Activated naive CD4-positive, alpha-beta T cell treated with anti-CD3 and anti-CD28 coated beads for 36 hours (primary cell): ENCODE measurements around the gene FOXL1. TPM values are rescaled to one million over a fixed set of nuclear protein-coding genes. Genes with fewer than 3 reads are reported as not detected.

Experiments
- CTCF ChIA-PET: fragments of 350-600 bp; sonication (Branson Sonifier 250); formaldehyde crosslinking; loops from one replicate; lab custom pipeline; 2021; ENCODE audit warnings: antibody characterized with exemption; lab: Charles Lee
- DNase-seq: peaks from one replicate; pipeline ENCODE4 v3.0.0-alpha.2; 2020
- H3K27ac Mint-ChIP-seq: one replicate; pipeline ENCODE4 v1.8.0; 2021; ENCODE audit warnings: mild to moderate bottlenecking, mixed read lengths
- H3K27me3 Mint-ChIP-seq: one replicate; pipeline ENCODE4 v1.8.0; 2021; ENCODE audit warnings: low read depth, mixed read lengths
- H3K36me3 Mint-ChIP-seq: one replicate; pipeline ENCODE4 v1.8.0; 2021; ENCODE audit warnings: low read depth, mixed read lengths
- H3K4me1 Mint-ChIP-seq: one replicate; pipeline ENCODE4 v1.8.0; 2021; ENCODE audit warnings: low read depth, mixed read lengths
- H3K4me3 Mint-ChIP-seq: one replicate; pipeline ENCODE4 v1.8.0; 2021; ENCODE audit warnings: mild to moderate bottlenecking, moderate library complexity, mixed read lengths
- H3K9me3 Mint-ChIP-seq: one replicate; pipeline ENCODE4 v1.8.0; 2021; ENCODE audit warnings: mixed read lengths
- intact Hi-C: fragments of 100-400 bp; cut with micrococcal nuclease; formaldehyde crosslinking; loops from one replicate; pipeline ENCODE4 v1.15.1; 2023
- total RNA-seq, 2 experiments: library from RNA; stranded (reverse); gene quantifications; one replicate each; pipeline ENCODE4 v1.2.3, GENCODE V29; 2021

FOXL1 gene
- total RNA-seq, 2 experiments from 2014 or later, result not detected

DNA sequence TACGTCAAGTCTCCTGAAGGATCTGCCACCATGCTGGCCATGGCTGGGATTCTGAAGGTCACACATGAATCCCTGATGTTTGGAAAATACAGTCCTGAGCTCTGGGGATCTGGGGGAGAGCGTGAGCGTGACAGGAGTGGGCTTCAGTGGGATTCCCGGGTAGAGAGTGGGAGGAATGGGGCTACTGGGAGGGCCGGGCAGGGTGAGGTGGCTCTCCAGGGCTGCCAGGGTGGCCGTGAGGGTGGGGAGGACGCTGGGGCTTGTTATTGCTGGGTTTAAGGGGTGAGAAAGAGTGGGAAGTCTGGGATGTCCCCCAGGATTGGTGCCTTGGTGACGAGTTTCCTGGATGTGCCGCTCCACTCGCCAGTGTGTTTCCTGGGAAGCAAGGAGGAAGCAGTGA lies 31.3 kb downstream of the FOXL1 start:
- peaks cover 7% of the 10 kb centered on the region for H3K4me1 Mint-ChIP-seq
- CTCF ChIA-PET, result no interaction called here
- DNase-seq, result no peak
- H3K36me3 Mint-ChIP-seq, result no peaks in the 10 kb centered on the region
- H3K4me3 Mint-ChIP-seq, result no peak overlapping the region
- no peaks in the 10 kb centered on the region for H3K9me3 Mint-ChIP-seq
- H3K27ac Mint-ChIP-seq, result no peak overlapping the region
- peaks cover 6% of the 10 kb centered on the region for H3K27me3 Mint-ChIP-seq
- intact Hi-C loops, result no loop called here

DNA sequence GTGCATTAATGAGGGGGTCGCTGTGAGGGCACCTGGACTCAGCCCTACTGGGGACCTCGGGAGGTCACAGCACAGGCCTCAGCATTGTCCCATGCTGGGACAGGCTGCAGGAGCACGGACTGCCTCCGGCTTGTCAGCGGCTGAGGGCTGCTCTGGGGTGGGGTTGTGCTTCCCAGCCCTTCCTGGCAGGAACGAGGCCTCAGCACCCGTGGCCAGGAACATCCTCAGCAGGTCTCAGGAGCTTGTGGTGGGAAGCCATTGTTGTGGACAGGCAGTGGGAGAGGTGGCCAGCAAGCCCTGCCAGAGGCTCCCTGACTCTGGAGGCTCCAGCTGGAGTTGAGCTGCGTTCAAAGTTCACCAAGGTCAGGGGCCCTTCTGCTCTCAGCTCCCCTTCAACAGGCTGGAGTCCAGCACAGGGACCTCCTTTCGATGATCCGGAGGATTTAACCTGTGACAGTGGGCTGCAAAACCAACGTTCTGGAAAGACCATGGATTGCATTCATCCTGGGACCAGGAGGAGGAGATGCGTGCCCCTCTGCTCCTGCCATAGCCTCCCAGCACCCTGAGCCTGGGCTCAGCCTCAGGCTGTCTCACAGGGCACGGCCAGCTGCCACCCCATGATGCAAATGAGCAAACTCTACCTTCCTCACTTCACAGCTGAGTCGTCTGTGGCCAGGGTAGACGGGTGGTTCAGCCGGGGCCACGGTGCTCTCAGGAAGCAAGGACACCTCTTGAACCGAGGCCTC lies 32.6 kb downstream of the FOXL1 start:
- intact Hi-C loops, result no loop called here
- DNase-seq, result no peak
- Mint-ChIP-seq H3K27me3 (peaks cover 6% of the 10 kb centered on the region), H3K36me3 (no peaks in the 10 kb centered on the region), H3K9me3 (no peaks in the 10 kb centered on the region), H3K4me1 (no peaks in the 10 kb centered on the region), H3K27ac (no peak overlapping the region), H3K4me3 (no peak overlapping the region)
- CTCF ChIA-PET, result no interaction called here

DNA sequence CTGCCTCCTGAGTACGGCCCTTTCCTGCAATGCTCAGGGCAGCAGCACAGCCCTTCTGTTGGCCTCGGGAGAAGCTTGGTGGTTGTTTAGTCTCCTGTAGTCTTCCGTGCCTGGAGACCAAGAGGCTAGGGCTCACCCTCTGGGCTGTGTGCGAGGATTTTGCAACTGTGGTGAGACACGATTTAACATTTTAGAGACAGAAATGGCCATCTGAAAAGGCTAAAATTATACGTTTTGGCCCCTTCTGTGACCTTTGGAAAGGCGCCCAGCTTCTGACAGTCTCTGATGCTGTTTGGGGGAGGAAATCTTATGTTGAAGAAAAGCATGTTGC lies 33.1 kb downstream of the FOXL1 start:
- no peak for DNase-seq
- intact Hi-C loops, result no loop called here
- H3K27ac Mint-ChIP-seq, result no peak overlapping the region
- H3K4me3 Mint-ChIP-seq, result no peak overlapping the region
- no peaks in the 10 kb centered on the region for H3K36me3 Mint-ChIP-seq
- no peaks in the 10 kb centered on the region for H3K4me1 Mint-ChIP-seq
- peaks cover 6% of the 10 kb centered on the region for H3K27me3 Mint-ChIP-seq
- H3K9me3 Mint-ChIP-seq, result no peaks in the 10 kb centered on the region
- CTCF ChIA-PET, result no interaction called here

DNA sequence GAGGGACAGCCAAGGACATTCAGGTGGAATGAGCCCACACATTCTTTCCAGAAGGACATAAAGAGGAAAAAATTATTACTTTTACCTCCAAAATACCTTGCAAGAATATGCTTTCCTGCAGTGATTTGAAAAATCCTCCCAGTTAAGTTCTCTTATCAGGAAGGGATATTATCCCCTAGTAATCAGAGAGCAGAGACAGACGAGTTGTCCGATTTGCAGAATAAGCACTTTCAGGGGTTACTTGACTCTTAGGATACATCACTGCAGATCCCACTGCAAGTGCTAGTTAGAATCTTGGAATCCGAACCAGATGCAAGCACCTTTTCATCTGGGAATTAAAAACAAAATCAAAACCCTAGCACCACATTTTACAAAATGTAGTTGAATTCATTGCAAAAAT lies 33.6 kb downstream of the FOXL1 start:
- no peaks in the 10 kb centered on the region for H3K36me3 Mint-ChIP-seq
- H3K27ac Mint-ChIP-seq, result no peak overlapping the region
- no peak overlapping the region for H3K4me3 Mint-ChIP-seq
- CTCF ChIA-PET, result no interaction called here
- DNase-seq, result no peak
- intact Hi-C loops, result no loop called here
- no peaks in the 10 kb centered on the region for H3K4me1 Mint-ChIP-seq
- H3K9me3 Mint-ChIP-seq, result no peaks in the 10 kb centered on the region
- H3K27me3 Mint-ChIP-seq, result peaks cover 6% of the 10 kb centered on the region

DNA sequence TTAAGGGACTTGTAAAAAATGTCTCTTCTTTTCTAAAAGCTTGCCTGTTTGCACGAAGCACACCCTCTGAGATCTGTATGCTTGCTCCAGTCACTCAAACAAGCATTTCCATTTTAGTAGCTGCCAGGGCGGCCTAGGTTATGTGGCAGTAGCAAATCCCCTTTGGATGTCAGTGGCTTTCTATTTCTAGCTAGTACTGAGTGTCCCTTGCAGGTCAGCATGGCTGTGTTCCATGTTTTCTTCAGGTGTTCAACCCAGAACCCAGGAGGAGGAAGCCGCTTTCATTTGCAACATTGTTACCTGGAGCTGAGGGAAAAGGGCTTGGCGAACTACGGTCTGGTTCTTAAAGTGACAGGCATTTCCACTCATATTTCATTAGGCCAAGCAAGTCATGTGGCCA lies 36.4 kb downstream of the FOXL1 start:
- CTCF ChIA-PET, result interaction anchor here (0.5 to 0.6 kb wide), 2 partner anchors 8 to 684 kb away, joined by 3 read pairs; no protein-coding TSS in a partner anchor
- no peaks in the 10 kb centered on the region for H3K9me3 Mint-ChIP-seq
- no peak overlapping the region for H3K4me3 Mint-ChIP-seq
- peaks cover 1% of the 10 kb centered on the region for H3K27me3 Mint-ChIP-seq
- no peak for DNase-seq
- H3K36me3 Mint-ChIP-seq, result no peaks in the 10 kb centered on the region
- no peaks in the 10 kb centered on the region for H3K4me1 Mint-ChIP-seq
- no peak overlapping the region for H3K27ac Mint-ChIP-seq
- intact Hi-C loops, result no loop called here

DNA sequence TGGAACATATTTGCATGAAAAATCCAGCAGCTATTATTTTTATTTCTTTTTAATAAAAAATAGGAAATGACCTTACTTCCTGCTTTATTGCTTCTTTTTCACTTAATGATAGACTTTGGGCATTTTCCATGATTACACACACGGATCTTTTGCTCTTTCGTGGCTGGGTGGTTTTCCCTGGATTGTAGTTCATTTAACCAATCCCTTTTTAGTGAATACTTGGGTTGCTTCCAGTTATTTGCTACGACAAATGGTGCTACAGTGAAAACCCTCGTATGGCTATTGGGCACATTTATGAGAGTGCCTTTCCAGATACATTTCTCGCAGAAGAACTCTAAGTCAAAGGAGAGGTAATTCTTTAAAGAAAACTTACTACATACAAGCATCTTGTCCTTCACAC lies 38.6 kb downstream of the FOXL1 start:
- no peaks in the 10 kb centered on the region for H3K4me1 Mint-ChIP-seq
- CTCF ChIA-PET, result interaction anchor here (0.6 kb wide), 1 partner anchor 662 kb away, joined by 3 read pairs; no protein-coding TSS in a partner anchor
- H3K4me3 Mint-ChIP-seq, result no peak overlapping the region
- H3K27me3 Mint-ChIP-seq, result no peaks in the 10 kb centered on the region
- no peak overlapping the region for H3K27ac Mint-ChIP-seq
- DNase-seq, result no peak
- intact Hi-C loops, result no loop called here
- no peaks in the 10 kb centered on the region for H3K36me3 Mint-ChIP-seq
- H3K9me3 Mint-ChIP-seq, result no peaks in the 10 kb centered on the region

DNA sequence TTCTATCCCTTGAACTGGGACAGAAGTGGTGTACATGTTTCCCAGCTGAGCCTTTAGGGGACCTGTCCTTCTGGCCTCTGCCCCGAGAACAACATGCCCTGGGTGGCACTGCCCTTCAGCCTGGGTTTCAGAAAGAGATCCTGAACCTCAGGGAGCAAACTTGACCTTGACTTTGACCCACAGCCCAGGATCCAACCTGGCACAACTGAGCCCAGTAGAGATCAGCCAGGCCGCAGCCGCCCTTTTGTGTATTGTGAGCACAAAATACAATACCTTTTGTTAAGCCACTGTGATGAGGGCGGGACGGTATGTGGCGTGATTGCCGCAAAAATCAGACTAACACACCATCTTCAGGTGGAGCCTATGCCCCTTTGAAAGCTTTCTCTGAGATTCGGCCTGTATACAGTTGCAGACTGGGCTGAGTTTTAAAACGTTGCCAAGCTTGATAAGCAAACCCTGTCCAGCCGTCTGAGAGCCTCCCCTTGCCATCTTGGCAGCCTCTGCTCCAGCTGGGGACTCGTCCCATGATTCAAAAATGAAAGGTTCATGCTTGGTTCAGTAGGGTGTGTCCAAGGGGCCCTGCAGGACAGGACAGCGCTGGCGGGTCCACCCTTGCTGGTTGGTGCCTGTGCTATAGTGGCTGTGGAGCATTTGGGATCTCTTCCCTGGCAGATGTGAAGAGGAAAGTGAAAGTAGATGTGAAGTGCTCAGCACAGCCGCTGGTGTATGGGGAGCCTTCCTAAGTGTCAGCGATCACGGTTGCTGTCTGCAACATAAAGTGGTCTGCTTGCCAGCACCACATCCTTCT lies 40.3 kb downstream of the FOXL1 start:
- Mint-ChIP-seq H3K27ac (no peak overlapping the region), H3K4me3 (no peak overlapping the region), H3K9me3 (no peaks in the 10 kb centered on the region), H3K27me3 (no peaks in the 10 kb centered on the region), H3K36me3 (no peaks in the 10 kb centered on the region), H3K4me1 (no peaks in the 10 kb centered on the region)
- intact Hi-C loops, result no loop called here
- no peak for DNase-seq
- CTCF ChIA-PET, result no interaction called here

DNA sequence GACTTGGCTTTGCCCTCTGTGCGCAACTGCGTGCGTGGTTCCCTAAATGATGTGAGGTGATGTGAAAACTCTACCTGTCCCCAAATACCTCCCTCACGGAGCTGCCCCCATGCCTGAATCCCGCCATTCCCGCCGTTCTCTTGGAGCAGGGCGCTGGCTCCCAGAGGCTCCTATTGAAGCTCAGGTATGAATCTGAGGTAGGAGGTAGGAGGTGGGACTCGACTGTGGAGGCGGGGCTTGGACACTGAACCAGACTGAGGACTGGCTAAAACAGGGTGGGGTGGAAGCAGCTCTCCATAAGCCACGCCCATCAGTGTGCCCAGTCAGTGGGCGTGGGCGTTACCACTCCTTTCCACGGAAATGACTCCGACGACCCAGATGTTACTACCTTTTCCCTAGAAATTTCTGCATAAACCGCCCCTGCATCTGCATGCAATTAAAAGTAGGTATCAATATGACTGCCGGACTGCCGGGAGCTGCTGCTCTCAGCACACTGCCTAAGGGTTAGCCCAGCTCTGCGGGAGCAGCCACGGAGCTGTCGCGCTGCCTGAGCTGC lies 41.0 kb downstream of the FOXL1 start:
- Mint-ChIP-seq H3K4me1 (no peaks in the 10 kb centered on the region), H3K27ac (no peak overlapping the region), H3K4me3 (no peak overlapping the region), H3K9me3 (no peaks in the 10 kb centered on the region), H3K27me3 (no peaks in the 10 kb centered on the region), H3K36me3 (no peaks in the 10 kb centered on the region)
- no peak for DNase-seq
- CTCF ChIA-PET, result no interaction called here
- intact Hi-C loops, result no loop called here

DNA sequence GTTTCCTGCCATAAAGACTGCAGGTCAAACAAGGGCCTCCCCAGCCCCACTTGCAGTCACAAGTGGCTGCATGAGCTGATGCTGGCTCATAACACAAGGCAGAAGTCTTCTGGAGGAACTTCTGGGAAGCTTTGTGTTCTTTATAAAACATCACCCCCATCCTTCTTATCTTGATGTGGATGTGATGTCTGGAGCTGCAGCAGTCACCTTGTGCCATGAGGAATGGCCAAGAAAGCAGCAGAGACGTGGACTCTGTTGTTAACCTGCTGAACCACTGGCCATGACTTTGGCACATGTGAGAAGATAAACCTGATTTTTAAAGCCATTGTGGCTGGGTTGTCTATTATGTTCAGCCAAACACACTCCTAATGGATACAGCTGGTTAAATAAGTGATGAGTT lies 41.8 kb downstream of the FOXL1 start:
- no peak overlapping the region for H3K27ac Mint-ChIP-seq
- no peak overlapping the region for H3K4me3 Mint-ChIP-seq
- no peaks in the 10 kb centered on the region for H3K36me3 Mint-ChIP-seq

DNA sequence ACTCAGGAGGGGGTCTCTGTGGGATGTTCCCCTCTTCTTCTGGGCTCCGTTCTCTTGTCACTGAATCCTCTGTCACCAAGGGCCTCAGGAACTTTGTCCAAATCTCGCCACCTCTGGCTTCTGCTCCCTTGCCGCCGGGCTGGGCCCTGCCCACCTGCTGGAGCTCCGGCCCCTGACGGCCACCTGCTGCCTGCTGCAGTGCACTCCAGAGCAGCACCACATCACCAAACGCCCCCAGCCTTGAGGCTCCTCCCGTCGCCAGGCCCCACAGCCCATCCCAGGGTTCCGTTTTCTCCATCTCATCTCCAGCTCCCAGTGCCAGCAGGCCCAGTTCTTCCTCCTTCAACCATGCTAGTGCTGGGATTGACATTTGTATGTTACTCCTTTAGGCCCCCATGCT lies 43.6 kb downstream of the FOXL1 start:
- H3K27me3 Mint-ChIP-seq, result no peaks in the 10 kb centered on the region
- H3K4me3 Mint-ChIP-seq, result no peak overlapping the region
- H3K4me1 Mint-ChIP-seq, result no peaks in the 10 kb centered on the region
- intact Hi-C loops, result no loop called here
- CTCF ChIA-PET, result interaction anchor here (0.7 kb wide), 1 partner anchor 7 kb away, joined by 3 read pairs; no protein-coding TSS in a partner anchor
- no peaks in the 10 kb centered on the region for H3K9me3 Mint-ChIP-seq
- H3K36me3 Mint-ChIP-seq, result no peaks in the 10 kb centered on the region
- no peak overlapping the region for H3K27ac Mint-ChIP-seq
- no peak for DNase-seq

More for the DNA sequence above, 41.8 kb downstream of the FOXL1 start:
- no peaks in the 10 kb centered on the region for H3K27me3 Mint-ChIP-seq
- CTCF ChIA-PET, result no interaction called here
- no peak for DNase-seq
- intact Hi-C loops, result no loop called here
- H3K4me1 Mint-ChIP-seq, result no peaks in the 10 kb centered on the region
- no peaks in the 10 kb centered on the region for H3K9me3 Mint-ChIP-seq

DNA sequence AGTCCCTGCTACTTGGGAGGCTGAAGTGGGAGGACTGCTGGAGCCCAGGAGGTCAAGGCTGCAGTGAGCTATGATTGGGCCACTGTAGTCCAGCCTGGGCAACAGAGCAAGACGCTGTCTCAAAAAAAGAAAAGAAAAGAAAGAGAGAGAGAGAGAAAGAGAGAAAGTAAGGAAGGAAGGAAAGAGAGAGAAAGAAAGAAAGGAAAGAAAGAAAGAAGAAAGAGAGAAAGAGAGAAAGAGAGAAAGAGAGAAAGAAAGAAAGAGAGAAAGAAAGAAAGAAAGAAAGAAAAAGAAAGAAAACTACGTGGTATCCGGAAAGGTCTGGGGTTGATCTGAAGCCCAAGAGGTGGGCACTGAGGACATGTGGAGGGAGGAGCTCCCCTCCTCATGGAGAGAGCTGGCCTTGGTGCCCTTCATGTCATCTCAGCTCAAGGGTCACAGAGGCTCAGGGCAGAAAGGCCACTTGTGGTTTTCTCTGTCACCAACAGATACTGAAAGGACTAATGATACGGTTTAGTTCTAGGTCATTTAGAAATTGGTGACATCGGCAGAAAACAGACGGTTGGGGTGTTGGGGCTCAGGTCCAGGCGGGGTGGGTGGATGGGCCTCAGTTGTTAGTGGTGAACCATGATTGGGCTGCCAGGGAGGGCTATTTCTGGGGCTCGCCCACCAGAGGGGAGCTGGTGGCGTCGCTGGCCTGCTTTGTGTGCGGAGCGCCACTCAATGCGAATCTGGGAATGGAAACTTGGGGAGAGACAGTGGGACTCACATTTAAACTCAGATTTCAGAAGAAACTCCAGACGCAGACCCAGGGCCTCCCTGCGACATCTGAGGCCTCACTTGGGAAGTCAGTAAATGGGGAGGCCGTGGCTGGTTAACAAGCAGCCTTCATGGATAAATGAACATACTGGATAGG lies 44.6 kb downstream of the FOXL1 start:
- Mint-ChIP-seq H3K27ac (no peak overlapping the region), H3K27me3 (no peaks in the 10 kb centered on the region), H3K9me3 (no peaks in the 10 kb centered on the region), H3K4me1 (no peaks in the 10 kb centered on the region), H3K36me3 (no peaks in the 10 kb centered on the region), H3K4me3 (no peak overlapping the region)
- DNase-seq, result no peak
- CTCF ChIA-PET, result interaction anchor here (0.7 kb wide), 1 partner anchor 8 kb away, joined by 3 read pairs; no protein-coding TSS in a partner anchor
- intact Hi-C loops, result no loop called here

DNA sequence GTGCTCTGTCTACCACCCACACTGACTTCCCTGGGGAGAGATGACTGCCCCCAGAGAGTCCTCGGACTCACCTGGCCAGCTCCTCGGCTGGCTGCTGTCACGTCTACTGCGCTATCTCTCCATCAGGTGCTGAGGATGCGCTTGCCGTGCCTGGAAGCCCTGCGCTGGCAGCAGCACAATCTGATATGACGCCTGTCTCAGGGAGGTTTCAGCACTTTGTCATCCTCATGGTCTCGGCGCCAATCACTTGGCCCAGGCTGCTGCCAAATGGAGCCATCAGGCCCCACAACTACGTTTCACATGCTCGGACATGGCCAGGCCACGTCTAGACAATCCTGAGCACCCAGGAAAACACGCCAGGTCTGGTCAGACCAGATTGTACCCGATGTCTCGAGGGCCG lies 46.7 kb downstream of the FOXL1 start:
- no peak for DNase-seq
- no peaks in the 10 kb centered on the region for H3K36me3 Mint-ChIP-seq
- no peak overlapping the region for H3K27ac Mint-ChIP-seq
- CTCF ChIA-PET, result no interaction called here
- no peaks in the 10 kb centered on the region for H3K9me3 Mint-ChIP-seq
- no peak overlapping the region for H3K4me3 Mint-ChIP-seq
- no peaks in the 10 kb centered on the region for H3K27me3 Mint-ChIP-seq
- intact Hi-C loops, result no loop called here
- H3K4me1 Mint-ChIP-seq, result no peaks in the 10 kb centered on the region
